Neuronal stem cell (in vitro differentiated cells): ENCODE measurements around the gene MAGEA6.
"Not testable (repeated sequence)": the region's sequence is repeated elsewhere in the genome, so short reads cannot be mapped to it uniquely, and the experiment has no call there.

Experiments used
- DNase-seq: peaks from one replicate; pipeline ENCODE4 v3.0.0-alpha.2; 2013; ENCODE audit warnings: low spot score
- H2AFZ ChIP-seq: one replicate; pipeline ENCODE4 v1.6.1; 2013; ENCODE audit warnings: mild to moderate bottlenecking, low read length, inconsistent platforms
- H2AK5ac ChIP-seq: 2 replicates; pipeline ENCODE4 v1.6.1; 2013; ENCODE audit warnings: low read depth, mild to moderate bottlenecking, inconsistent platforms, low read length, moderate library complexity, mixed read lengths
- H2BK120ac ChIP-seq: 2 replicates; pipeline ENCODE4 v1.6.1; 2013; ENCODE audit warnings: low read depth, mild to moderate bottlenecking, inconsistent platforms, low read length, moderate library complexity, mixed read lengths
- H2BK12ac ChIP-seq: one replicate; pipeline ENCODE4 v1.6.1; 2013; ENCODE audit warnings: low read length, inconsistent platforms
- H2BK15ac ChIP-seq: 2 replicates; pipeline ENCODE4 v1.6.1; 2013; ENCODE audit warnings: mild to moderate bottlenecking, low read length, inconsistent platforms, mixed read lengths
- H2BK5ac ChIP-seq: one replicate; pipeline ENCODE4 v1.6.1; 2013; ENCODE audit warnings: inconsistent platforms, mild to moderate bottlenecking, low read length, moderate library complexity
- H3K14ac ChIP-seq: one replicate; pipeline ENCODE4 v1.6.1; 2013; ENCODE audit warnings: low read length, inconsistent platforms
- H3K18ac ChIP-seq: 2 replicates; pipeline ENCODE4 v1.6.1; 2013; ENCODE audit warnings: low read length, inconsistent platforms
- H3K23ac ChIP-seq: 2 replicates; pipeline ENCODE4 v1.6.1; 2013; ENCODE audit warnings: low read depth, mild to moderate bottlenecking, mixed read lengths, low read length, inconsistent platforms; ENCODE audit not compliant: poor library complexity
- H3K27ac ChIP-seq: replicated peaks from 3 replicates; pipeline ENCODE4 v1.5.1; 2013; ENCODE audit warnings: low read length, inconsistent platforms
- H3K27me3 ChIP-seq, 3 experiments: 2 replicates each; pipeline ENCODE4 v1.6.1; 2013; ENCODE audit warnings: low read length in 3 of 3, mild to moderate bottlenecking in 2 of 3, inconsistent platforms in 1 of 3, low read depth in 1 of 3, mixed read lengths in 1 of 3, moderate library complexity in 1 of 3; ENCODE audit not compliant: control insufficient read depth in 3 of 3, insufficient read depth in 3 of 3
- H3K36me3 ChIP-seq, 2 donors: replicated peaks in 1 of 2; 2 replicates each; pipeline ENCODE4 v1.6.1; 2013; ENCODE audit warnings: low read length in 2 of 2; ENCODE audit not compliant: control insufficient read depth in 2 of 2, insufficient read depth in 2 of 2
- H3K4ac ChIP-seq: 2 replicates; pipeline ENCODE4 v1.6.1; 2013; ENCODE audit warnings: inconsistent platforms, mild to moderate bottlenecking, low read length, moderate library complexity
- H3K4me1 ChIP-seq, 2 donors: 1 replicate in 1 of 2; 2 replicates in 1 of 2; pipeline ENCODE4 v1.6.1; 2013; ENCODE audit warnings: low read length in 2 of 2, low read depth in 1 of 2; ENCODE audit not compliant: control insufficient read depth in 2 of 2, insufficient read depth in 1 of 2
- H3K4me2 ChIP-seq: one replicate; pipeline ENCODE4 v1.6.1; 2013; ENCODE audit warnings: mild to moderate bottlenecking, low read length, inconsistent platforms; ENCODE audit not compliant: insufficient read depth, poor library complexity, severe bottlenecking
- H3K4me3 ChIP-seq, 2 donors: 2 replicates each; pipeline ENCODE4 v1.5.1; 2013; ENCODE audit warnings: low read length in 2 of 2, mild to moderate bottlenecking in 2 of 2, inconsistent platforms in 1 of 2, moderate library complexity in 1 of 2
- H3K79me1 ChIP-seq: one replicate; pipeline ENCODE4 v1.6.1; 2013; ENCODE audit warnings: low read depth, mild to moderate bottlenecking, inconsistent platforms, low read length, moderate library complexity
- H3K9ac ChIP-seq: one replicate; pipeline ENCODE4 v1.6.1; 2013; ENCODE audit warnings: mild to moderate bottlenecking, low read depth, low read length, inconsistent platforms; ENCODE audit not compliant: poor library complexity
- H3K9me3 ChIP-seq, 2 donors: replicated peaks in 1 of 2; 2 replicates each; pipeline versions ENCODE3 to v1.6.1; 2013; ENCODE audit warnings: low read length in 2 of 2, mild to moderate bottlenecking in 2 of 2, inconsistent platforms in 1 of 2, low read depth in 1 of 2, mixed read lengths in 1 of 2, moderate library complexity in 1 of 2; ENCODE audit not compliant: control insufficient read depth in 2 of 2, insufficient read depth in 1 of 2
- H4K8ac ChIP-seq: one replicate; pipeline ENCODE4 v1.6.1; 2013; ENCODE audit warnings: low read depth, mild to moderate bottlenecking, inconsistent platforms, low read length, moderate library complexity
- H4K91ac ChIP-seq: one replicate; pipeline ENCODE4 v1.6.1; 2013; ENCODE audit warnings: low read length, low read depth, mild to moderate bottlenecking, inconsistent platforms; ENCODE audit not compliant: poor library complexity
- WGBS, 2 donors: extraction: QIAGEN DNeasy Blood & Tissue Kit; methylation state at CpG; one replicate each; pipeline ENCODE4 v1.1.7; 2013; ENCODE audit warnings: missing lambda C conversion rate in 2 of 2, mixed read lengths in 1 of 2; ENCODE audit not compliant: insufficient read length in 2 of 2, insufficient replicate concordance in 1 of 2; ENCODE audit errors: extremely low coverage in 2 of 2; 5-methylcytosine and 5-hydroxymethylcytosine counted together

The MAGEA6 gene

GRCh38 chrX:152798945-152799344 lies 29.5 kb upstream of the MAGEA6 start:
- Histone ChIP-seq H3K9me3 (no peaks in the 10 kb centered on the region), H3K4me1 (no peaks in the 10 kb centered on the region), H3K27me3 (peaks cover 0 to 34% (median 0%) of the 10 kb centered on the region in 3 experiments), H3K27ac (no peak overlapping the region), H3K4me3 (no peak overlapping the region), H2BK5ac (no peak overlapping the region), H3K9ac (no peak overlapping the region), H3K23ac (no peak overlapping the region), H2BK12ac (no peak overlapping the region), H4K8ac (no peak overlapping the region), H3K79me1 (no peaks in the 10 kb centered on the region), H4K91ac (no peak overlapping the region), H2BK120ac (no peak overlapping the region), H3K36me3 (no peaks in the 10 kb centered on the region), H2AFZ (no peak overlapping the region), H3K14ac (no peak overlapping the region), H3K4ac (no peak overlapping the region), H2AK5ac (no peak overlapping the region), H2BK15ac (no peak overlapping the region), H3K4me2 (no peak overlapping the region), H3K18ac (no peak overlapping the region)
- WGBS, 2 donors, result no CpG with 5 or more reads among the region's 1 CpG
- no peak for DNase-seq

GRCh38 chrX:152787062-152787461 lies 17.6 kb upstream of the MAGEA6 start:
- not testable (repeated sequence) for H3K79me1 ChIP-seq, H2AFZ ChIP-seq, H2BK12ac ChIP-seq, H3K36me3 ChIP-seq, H2BK5ac ChIP-seq, H3K9ac ChIP-seq, H3K18ac ChIP-seq, H3K9me3 ChIP-seq, H3K4me2 ChIP-seq, H2AK5ac ChIP-seq, H3K27ac ChIP-seq, H3K4ac ChIP-seq, H2BK120ac ChIP-seq, H4K8ac ChIP-seq, H2BK15ac ChIP-seq, H3K14ac ChIP-seq, H3K23ac ChIP-seq, H4K91ac ChIP-seq, DNase-seq, H3K4me3 ChIP-seq, H3K27me3 ChIP-seq, H3K4me1 ChIP-seq
- WGBS, 2 donors, result no CpG with 5 or more reads among the region's 3 CpGs

DNA sequence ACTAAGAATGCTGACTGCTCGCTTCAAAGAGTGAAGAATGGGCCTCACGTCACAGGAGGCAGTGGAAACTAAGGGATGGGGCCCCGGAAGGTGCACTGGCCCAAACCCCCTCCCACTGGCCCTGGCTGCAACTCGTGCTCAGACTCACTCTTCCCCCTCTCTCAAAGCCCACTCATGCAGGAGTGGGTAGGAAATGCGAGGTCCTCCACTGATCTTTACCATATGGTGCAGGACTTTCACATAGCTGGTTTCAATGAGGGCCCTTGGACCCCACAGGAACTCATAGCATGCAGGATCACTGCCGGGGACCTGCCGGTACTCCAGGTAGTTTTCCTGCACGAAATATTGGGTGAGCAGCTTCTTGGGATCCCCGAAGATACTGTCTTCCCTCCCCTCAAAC lies 2.9 kb downstream of the MAGEA6 start:
- not testable (repeated sequence) for H2BK5ac ChIP-seq, H3K79me1 ChIP-seq, H3K4me2 ChIP-seq, H2AK5ac ChIP-seq, H3K4ac ChIP-seq, H3K36me3 ChIP-seq, H3K9me3 ChIP-seq, H3K4me1 ChIP-seq, H3K14ac ChIP-seq, H2BK120ac ChIP-seq, H4K8ac ChIP-seq, H3K4me3 ChIP-seq, H3K27me3 ChIP-seq, H3K9ac ChIP-seq, H2BK12ac ChIP-seq, H2AFZ ChIP-seq, H3K27ac ChIP-seq, DNase-seq, H3K18ac ChIP-seq, H3K23ac ChIP-seq, H2BK15ac ChIP-seq, H4K91ac ChIP-seq
- WGBS, 2 donors, result no CpG with 5 or more reads among the region's 9 CpGs

- not testable (repeated sequence) for H3K4me3 ChIP-seq, H3K23ac ChIP-seq, H3K4me2 ChIP-seq, H4K8ac ChIP-seq, H3K36me3 ChIP-seq, H2BK5ac ChIP-seq, H2AFZ ChIP-seq, H4K91ac ChIP-seq, H2AK5ac ChIP-seq, H2BK120ac ChIP-seq, H3K18ac ChIP-seq, H3K27me3 ChIP-seq, DNase-seq, H2BK15ac ChIP-seq, H3K4me1 ChIP-seq, H3K14ac ChIP-seq, H3K79me1 ChIP-seq, H3K27ac ChIP-seq, H3K9ac ChIP-seq, H3K4ac ChIP-seq, H2BK12ac ChIP-seq, H3K9me3 ChIP-seq
- WGBS, 2 donors, result no CpG with 5 or more reads among the region's 7 CpGs
Observed at GRCh38 chrX:152761582-152761981, 7.9 kb downstream of the MAGEA6 start.
